CD8-positive, alpha-beta memory T cell (primary cell): ENCODE data around the gene RPUSD1. TPM values are rescaled to one million over a fixed set of nuclear protein-coding genes. Genes with fewer than 3 reads are reported as not detected.

Experiments
- CTCF ChIA-PET: fragments of 350-600 bp; sonication (Branson Sonifier 250); formaldehyde crosslinking; loops from one replicate; lab custom pipeline; 2021; ENCODE audit warnings: antibody characterized with exemption; lab: Charles Lee
- POLR2A ChIA-PET: fragments of 350-600 bp; sonication (Branson Sonifier 250); formaldehyde crosslinking; loops from one replicate; lab custom pipeline; 2021; ENCODE audit warnings: antibody characterized with exemption; lab: Charles Lee
- DNase-seq, 5 donors: peaks; one replicate each; pipeline versions ENCODE4 v3.0.0 to v3.0.0-alpha.2; 2020 to 2022; ENCODE audit warnings: mixed read lengths in 1 of 5
- H3K27ac ChIP-seq: one replicate; pipeline ENCODE4 v1.7.0; 2013; ENCODE audit warnings: low read depth, mild to moderate bottlenecking, low read length, moderate library complexity
- H3K27me3 ChIP-seq: 2 replicates; pipeline ENCODE4 v1.7.0; 2013; ENCODE audit warnings: low read length, mild to moderate bottlenecking; ENCODE audit not compliant: insufficient read depth, poor library complexity, severe bottlenecking
- H3K36me3 ChIP-seq: 2 replicates; pipeline ENCODE4 v1.7.0; 2013; ENCODE audit warnings: mild to moderate bottlenecking, low read length, moderate library complexity; ENCODE audit not compliant: insufficient read depth
- H3K4me1 ChIP-seq: 2 replicates; pipeline ENCODE4 v1.7.0; 2013; ENCODE audit warnings: mild to moderate bottlenecking, low read length, moderate library complexity; ENCODE audit not compliant: insufficient read depth
- H3K4me3 ChIP-seq: 2 replicates; pipeline ENCODE4 v1.7.0; 2013; ENCODE audit warnings: mild to moderate bottlenecking, low read length
- H3K9me3 ChIP-seq: 2 replicates; pipeline ENCODE4 v1.7.0; 2013; ENCODE audit warnings: mild to moderate bottlenecking, low read length
- H3K27ac Mint-ChIP-seq, 8 donors: one replicate each; pipeline ENCODE4 v1.8.0; 2020 to 2021; ENCODE audit warnings: mixed read lengths in 8 of 8, mild to moderate bottlenecking in 6 of 8, inconsistent platforms in 3 of 8, moderate library complexity in 3 of 8
- H3K27me3 Mint-ChIP-seq, 2 donors: one replicate each; pipeline ENCODE4 v1.8.0; 2020 to 2021; ENCODE audit warnings: mixed read lengths in 2 of 2, mild to moderate bottlenecking in 1 of 2, moderate library complexity in 1 of 2
- H3K36me3 Mint-ChIP-seq, 3 donors: one replicate each; pipeline ENCODE4 v1.8.0; 2020 to 2021; ENCODE audit warnings: mixed read lengths in 3 of 3, inconsistent platforms in 1 of 3, mild to moderate bottlenecking in 1 of 3
- H3K4me1 Mint-ChIP-seq, 3 donors: one replicate each; pipeline ENCODE4 v1.8.0; 2020 to 2021; ENCODE audit warnings: mixed read lengths in 3 of 3, inconsistent platforms in 1 of 3, mild to moderate bottlenecking in 1 of 3
- H3K4me3 Mint-ChIP-seq, 7 donors: one replicate each; pipeline ENCODE4 v1.8.0; 2020 to 2021; ENCODE audit warnings: mixed read lengths in 7 of 7, mild to moderate bottlenecking in 6 of 7, moderate library complexity in 4 of 7, inconsistent platforms in 2 of 7
- H3K9me3 Mint-ChIP-seq, 5 donors: one replicate each; pipeline ENCODE4 v1.8.0; 2020 to 2022; ENCODE audit warnings: mixed read lengths in 5 of 5, mild to moderate bottlenecking in 3 of 5, moderate library complexity in 2 of 5, inconsistent platforms in 1 of 5
- polyA plus RNA-seq: library from polyadenylated mRNA; unstranded; fragments of 300-500 nt; fragmentation: Illumina TruSeq; gene quantifications from one replicate; pipeline ENCODE4 v1.2.3, GENCODE V29; 2021
- total RNA-seq, 2 experiments: library from RNA; stranded (reverse); gene quantifications; one replicate each; pipeline ENCODE4 v1.2.3, GENCODE V29; 2021

RPUSD1 gene
- total and polyA plus RNA-seq, 3 experiments from 2014 or later = 34.2 to 44.5 (median 40.2) TPM

GRCh38 chr16:762595-763268 is 25.4 kb downstream of the RPUSD1 start:
- no peaks in the 10 kb centered on the region for H3K9me3 ChIP-seq
- ChIA-PET POLR2A (no interaction called here), CTCF (no interaction called here)
- Mint-ChIP-seq H3K4me1 (no peaks in the 10 kb centered on the region), H3K27ac (no peak overlapping the region), H3K9me3 (no peaks in the 10 kb centered on the region), H3K27me3 (peaks cover 2 to 3% of the 10 kb centered on the region in 2 donors), H3K4me3 (no peak overlapping the region), H3K36me3 (no peaks in the 10 kb centered on the region)
- H3K27me3 ChIP-seq = no peaks in the 10 kb centered on the region
- H3K27ac ChIP-seq = no peak overlapping the region
- H3K4me3 ChIP-seq = no peak overlapping the region
- no peaks in the 10 kb centered on the region for H3K36me3 ChIP-seq
- H3K4me1 ChIP-seq = no peaks in the 10 kb centered on the region
- DNase-seq = no peak

GRCh38 chr16:761625-762513 is 26.3 kb downstream of the RPUSD1 start:
- H3K36me3 Mint-ChIP-seq = peaks cover 0 to 2% (median 0%) of the 10 kb centered on the region in 3 donors
- Histone ChIP-seq H3K4me3 (no peak overlapping the region), H3K4me1 (no peaks in the 10 kb centered on the region), H3K27me3 (no peaks in the 10 kb centered on the region), H3K9me3 (no peaks in the 10 kb centered on the region), H3K27ac (no peak overlapping the region), H3K36me3 (no peaks in the 10 kb centered on the region)
- DNase-seq = no peak
- no peaks in the 10 kb centered on the region for H3K9me3 Mint-ChIP-seq
- H3K4me3 Mint-ChIP-seq = no peak overlapping the region
- ChIA-PET POLR2A (no interaction called here), CTCF (no interaction called here)
- H3K27ac Mint-ChIP-seq = no peak overlapping the region
- H3K27me3 Mint-ChIP-seq = peaks cover 3 to 6% of the 10 kb centered on the region in 2 donors
- no peaks in the 10 kb centered on the region for H3K4me1 Mint-ChIP-seq

DNA sequence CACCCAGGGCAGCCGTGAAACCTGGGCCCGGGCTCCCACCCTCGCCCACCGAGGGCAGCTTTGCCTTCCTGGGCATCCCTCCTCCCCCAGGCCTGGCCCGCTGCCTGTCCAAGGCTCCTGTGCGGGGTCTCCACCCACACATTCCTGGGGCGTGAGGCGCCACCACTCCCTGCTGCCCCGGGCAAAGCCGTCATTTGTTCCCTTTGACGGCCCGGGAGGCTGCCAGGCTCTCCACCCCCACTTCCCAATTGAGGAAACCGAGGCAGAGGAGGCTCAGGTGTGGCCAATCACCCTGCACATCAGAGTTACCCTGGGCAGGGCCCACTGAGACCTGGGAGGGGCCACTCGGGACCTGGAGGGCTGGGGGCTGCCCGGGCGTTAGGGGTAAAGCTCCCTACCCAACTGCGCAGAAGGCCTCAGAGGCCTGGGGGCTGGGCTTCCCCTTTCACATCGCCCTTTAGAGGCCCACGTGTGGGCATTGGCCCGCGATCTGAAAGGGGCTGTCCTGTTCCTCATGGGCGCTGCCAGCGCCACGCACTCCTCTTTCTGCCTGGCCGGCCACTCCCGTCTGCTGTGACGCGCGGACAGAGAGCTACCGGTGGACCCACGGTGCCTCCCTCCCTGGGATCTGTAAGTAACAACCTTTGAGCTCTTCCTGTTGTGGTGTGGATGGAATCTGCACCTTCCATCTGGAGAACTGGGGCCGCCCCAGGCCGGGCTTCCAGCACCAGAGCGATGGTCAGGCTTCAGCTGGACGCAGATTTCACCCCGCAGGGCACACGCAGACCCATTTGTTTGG is 27.4 kb downstream of the RPUSD1 start, which contains the start of gene MSLN:
Gene MSLN (plus strand): TSS at position 190 of the 799 bp plus-strand sequence. CDS start 1,947 bp downstream, outside the sequence.
- Mint-ChIP-seq H3K27me3 (peaks cover 4 to 6% of the 10 kb centered on the region in 2 donors), H3K27ac (no peak within 1 kb of the TSS), H3K36me3 (peaks cover 0 to 2% (median 0%) of the 10 kb centered on the region in 3 donors), H3K4me3 (no peak within 1 kb of the TSS), H3K4me1 (no peaks in the 10 kb centered on the region), H3K9me3 (peaks cover 0 to 3% (median 0%) of the 10 kb centered on the region in 5 donors)
- DNase-seq = no peak
- ChIA-PET POLR2A (interaction anchor here (0.5 kb wide), 1 partner anchor 25 kb away, joined by 3 read pairs; no protein-coding TSS in a partner anchor), CTCF (no interaction called here)
- H3K4me1 ChIP-seq = no peaks in the 10 kb centered on the region
- no peaks in the 10 kb centered on the region for H3K36me3 ChIP-seq
- H3K27ac ChIP-seq = no peak within 1 kb of the TSS
- H3K9me3 ChIP-seq = no peaks in the 10 kb centered on the region
- H3K27me3 ChIP-seq = no peaks in the 10 kb centered on the region
- no peak within 1 kb of the TSS for H3K4me3 ChIP-seq

DNA sequence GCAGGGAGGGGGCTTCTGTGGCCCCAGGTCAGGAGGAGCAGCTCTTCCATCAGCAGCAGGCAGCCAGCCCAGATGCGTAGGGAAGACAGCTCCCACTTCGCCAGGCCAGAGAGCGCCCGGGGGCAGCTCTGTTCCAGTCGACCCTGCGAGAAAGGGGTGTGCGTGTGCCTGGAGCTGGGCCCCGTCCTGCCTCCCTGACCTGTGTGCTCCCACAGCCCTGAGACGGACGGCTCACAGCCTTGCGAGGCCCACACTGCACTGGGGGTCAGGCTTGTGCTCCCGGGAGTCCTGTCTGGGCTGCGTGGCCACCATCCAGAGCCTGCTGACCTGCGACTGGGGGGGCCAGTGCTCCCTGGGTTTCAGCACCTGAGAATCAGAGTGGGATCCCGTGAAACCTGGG is 28.1 kb downstream of the RPUSD1 start:
- peaks cover 4 to 6% of the 10 kb centered on the region in 2 donors for H3K27me3 Mint-ChIP-seq
- ChIA-PET POLR2A (interaction anchor here (0.5 kb wide), 1 partner anchor 24 kb away, joined by 3 read pairs; no protein-coding TSS in a partner anchor), CTCF (no interaction called here)
- Histone ChIP-seq H3K4me1 (no peaks in the 10 kb centered on the region), H3K27me3 (no peaks in the 10 kb centered on the region), H3K4me3 (no peak overlapping the region), H3K9me3 (no peaks in the 10 kb centered on the region), H3K27ac (no peak overlapping the region), H3K36me3 (no peaks in the 10 kb centered on the region)
- no peak for DNase-seq
- no peak overlapping the region for H3K27ac Mint-ChIP-seq
- H3K36me3 Mint-ChIP-seq = peaks cover 0 to 2% (median 0%) of the 10 kb centered on the region in 3 donors
- no peaks in the 10 kb centered on the region for H3K4me1 Mint-ChIP-seq
- H3K9me3 Mint-ChIP-seq = peaks cover 0 to 3% (median 0%) of the 10 kb centered on the region in 5 donors
- no peak overlapping the region for H3K4me3 Mint-ChIP-seq

GRCh38 chr16:759110-759910 is 28.9 kb downstream of the RPUSD1 start:
- Histone ChIP-seq H3K27me3 (no peaks in the 10 kb centered on the region), H3K9me3 (no peaks in the 10 kb centered on the region), H3K27ac (no peak overlapping the region), H3K4me1 (no peaks in the 10 kb centered on the region), H3K36me3 (no peaks in the 10 kb centered on the region), H3K4me3 (no peak overlapping the region)
- H3K4me1 Mint-ChIP-seq = peaks cover 0 to 3% (median 2%) of the 10 kb centered on the region in 3 donors
- peaks cover 4 to 6% of the 10 kb centered on the region in 2 donors for H3K27me3 Mint-ChIP-seq
- H3K36me3 Mint-ChIP-seq = peaks cover 0 to 2% (median 0%) of the 10 kb centered on the region in 3 donors
- DNase-seq = no peak
- CTCF ChIA-PET = no interaction called here
- peaks cover 0 to 3% (median 0%) of the 10 kb centered on the region in 5 donors for H3K9me3 Mint-ChIP-seq
- H3K4me3 Mint-ChIP-seq = no peak overlapping the region
- POLR2A ChIA-PET = no interaction called here
- H3K27ac Mint-ChIP-seq = no peak overlapping the region

GRCh38 chr16:756428-756827 is 31.8 kb downstream of the RPUSD1 start:
- Histone ChIP-seq H3K27me3 (no peaks in the 10 kb centered on the region), H3K36me3 (no peaks in the 10 kb centered on the region), H3K27ac (no peak overlapping the region), H3K4me1 (no peaks in the 10 kb centered on the region), H3K4me3 (no peak overlapping the region), H3K9me3 (no peaks in the 10 kb centered on the region)
- ChIA-PET CTCF (interaction anchor here (1.0 kb wide), 1 partner anchor 15 kb away, joined by 3 read pairs; the partner anchor contains the start of gene CIAO3), POLR2A (no interaction called here)
- H3K4me3 Mint-ChIP-seq = no peak overlapping the region
- peaks cover 0 to 3% (median 0%) of the 10 kb centered on the region in 5 donors for H3K9me3 Mint-ChIP-seq
- H3K4me1 Mint-ChIP-seq = peaks cover 0 to 3% (median 2%) of the 10 kb centered on the region in 3 donors
- peaks cover 6 to 7% of the 10 kb centered on the region in 2 donors for H3K27me3 Mint-ChIP-seq
- no peak overlapping the region for H3K27ac Mint-ChIP-seq
- DNase-seq = no peak
- peaks cover 0 to 2% (median 0%) of the 10 kb centered on the region in 3 donors for H3K36me3 Mint-ChIP-seq

DNA sequence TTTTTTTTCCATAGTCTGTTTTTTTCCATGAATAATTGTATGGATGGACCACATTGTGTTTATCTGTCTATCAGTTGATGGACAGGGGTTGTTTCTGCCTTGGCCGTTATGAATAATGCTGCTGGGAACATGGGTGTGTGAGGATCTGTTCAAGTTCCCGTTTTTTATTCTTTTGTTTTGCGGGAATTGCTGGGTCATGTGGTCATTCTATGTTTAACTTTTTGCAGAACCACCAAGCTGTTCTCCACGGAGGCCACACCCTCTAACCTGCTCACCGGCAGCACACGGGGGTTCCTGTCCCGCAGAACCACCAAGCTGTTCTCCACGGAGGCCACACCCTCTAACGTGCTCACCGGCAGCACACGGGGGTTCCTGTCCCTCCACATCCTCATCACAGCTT is 33.5 kb downstream of the RPUSD1 start:
- H3K27me3 Mint-ChIP-seq = peaks cover 6 to 7% of the 10 kb centered on the region in 2 donors
- peaks cover 0 to 3% (median 2%) of the 10 kb centered on the region in 3 donors for H3K4me1 Mint-ChIP-seq
- DNase-seq = no peak
- POLR2A ChIA-PET = no interaction called here
- Histone ChIP-seq H3K4me3 (no peak overlapping the region), H3K36me3 (no peaks in the 10 kb centered on the region), H3K4me1 (no peaks in the 10 kb centered on the region), H3K27ac (no peak overlapping the region), H3K9me3 (no peaks in the 10 kb centered on the region), H3K27me3 (no peaks in the 10 kb centered on the region)
- peaks cover 0 to 2% (median 0%) of the 10 kb centered on the region in 3 donors for H3K36me3 Mint-ChIP-seq
- CTCF ChIA-PET = no interaction called here
- H3K27ac Mint-ChIP-seq = no peak overlapping the region
- peaks cover 0 to 3% (median 0%) of the 10 kb centered on the region in 5 donors for H3K9me3 Mint-ChIP-seq
- no peak overlapping the region for H3K4me3 Mint-ChIP-seq
